HG03460 (cell line): ENCODE data around the gene SEMA4D.

ENCODE experiments used
- ATAC-seq: cut with Tn5 transposase; IDR thresholded peaks from one replicate; pipeline ENCODE4 v1.9.1; 2021; ENCODE audit not compliant: unreplicated experiment

Gene SEMA4D

GRCh38 chr9:89502038-89502601 is 4.2 kb upstream of the SEMA4D start:
- no peak for ATAC-seq

GRCh38 chr9:89501311-89501898 is 3.5 kb upstream of the SEMA4D start:
- no peak for ATAC-seq

GRCh38 chr9:89500008-89500407 is 2.1 kb upstream of the SEMA4D start:
- no peak for ATAC-seq

- peak; percentile 45 for ATAC-seq
These were observed 1.1 kb upstream of the SEMA4D start for GRCh38 chr9:89498852-89499480.

GRCh38 chr9:89497257-89497963 is 503 bp downstream of the SEMA4D start:
- peak; percentile 40 for ATAC-seq

GRCh38 chr9:89496645-89497256 is 1.2 kb downstream of the SEMA4D start:
- peak; percentile 32 for ATAC-seq

GRCh38 chr9:89495824-89496560 is 1.9 kb downstream of the SEMA4D start:
- no peak for ATAC-seq

- ATAC-seq, result no peak
These were observed 3.7 kb downstream of the SEMA4D start for GRCh38 chr9:89494199-89494598.

- ATAC-seq, result no peak
These were observed 4.2 kb downstream of the SEMA4D start for GRCh38 chr9:89493671-89494070.

GRCh38 chr9:89493181-89493580 is 4.7 kb downstream of the SEMA4D start:
- no peak for ATAC-seq

- no peak for ATAC-seq
These were observed 5.3 kb downstream of the SEMA4D start for GRCh38 chr9:89492586-89492985.

GRCh38 chr9:89491694-89492093 is 6.2 kb downstream of the SEMA4D start:
- ATAC-seq, result no peak

- ATAC-seq, result no peak
These were observed 8.1 kb downstream of the SEMA4D start for GRCh38 chr9:89489548-89490530.

GRCh38 chr9:89488936-89489335 is 9.0 kb downstream of the SEMA4D start:
- ATAC-seq, result no peak

- no peak for ATAC-seq
These were observed 9.8 kb downstream of the SEMA4D start for GRCh38 chr9:89488131-89488530.

GRCh38 chr9:89486681-89487080 is 11.2 kb downstream of the SEMA4D start:
- ATAC-seq, result no peak

GRCh38 chr9:89484475-89485404 is 13.2 kb downstream of the SEMA4D start:
- peak; percentile 1 for ATAC-seq

GRCh38 chr9:89483592-89484474 is 14.1 kb downstream of the SEMA4D start:
- peak; percentile 82 for ATAC-seq
